HepG2 (cell line): ENCODE data around the gene SPRR2E. TPM values are rescaled to one million over a fixed set of nuclear protein-coding genes. Genes with fewer than 3 reads are reported as not detected.

Source experiments
- ATAC-seq: fragments of 200-7000 bp; cut with Tn5 transposase; 3 replicates; pipeline ENCODE4 v1.9.1; 2020; ENCODE audit warnings: mild to moderate bottlenecking, moderate library complexity
- BruUV-seq: library from RNA; stranded (reverse); fragments of 400-500 nt; replicated peaks from 2 replicates; lab custom pipeline; 2021; lab: Mats Ljungman, UMichigan
- CTCF ChIA-PET: fragments of 300-600 bp; formaldehyde crosslinking; extraction: SDS; loops from one replicate; lab custom pipeline; 2021; ENCODE audit warnings: low total read pairs, inconsistent platforms, low intra/inter-chr PET ratio; lab: Yijun Ruan, JAX
- POLR2A ChIA-PET: fragments of 350-600 bp; sonication (Branson Sonifier 250); formaldehyde crosslinking; loops from one replicate; lab custom pipeline; 2020; ENCODE audit warnings: antibody characterized with exemption, inconsistent platforms; lab: Yijun Ruan, JAX
- DNase-seq: peaks from one replicate; pipeline ENCODE4 v3.0.0-alpha.2; 2015; ENCODE audit warnings: low spot score
- FAIRE-seq: peaks from 3 replicates; lab custom pipeline; 2011; peaks lifted over from hg19 to GRCh38; lab: Jason Lieb, UNC
- H2AFZ ChIP-seq: one replicate; pipeline ENCODE4 v1.6.1; 2011; ENCODE audit warnings: low read length, inconsistent platforms
- H3K27ac ChIP-seq: fragments of 300-600 bp; 3 replicates; pipeline ENCODE4 v1.8.0; 2011; ENCODE audit warnings: mixed run types, mild to moderate bottlenecking, mixed read lengths, low read length, inconsistent platforms; ENCODE audit not compliant: insufficient read depth; ENCODE audit errors: extremely low read length
- H3K27me3 ChIP-seq, 2 experiments: fragments of 200-600 bp in 1 of 2; 2 replicates in 1 of 2; 3 replicates in 1 of 2; pipeline versions ENCODE4 v1.6.0 to v1.8.0; 2011; ENCODE audit warnings: low read length in 2 of 2, mild to moderate bottlenecking in 2 of 2, moderate library complexity in 2 of 2, inconsistent platforms in 1 of 2; ENCODE audit not compliant: insufficient read depth in 2 of 2, control insufficient read depth in 1 of 2
- H3K36me3 ChIP-seq, 2 experiments: fragments of 200-600 bp in 1 of 2; replicated peaks in 1 of 2; 2 replicates in 1 of 2; 3 replicates in 1 of 2; pipeline versions ENCODE4 v1.5.1 to v1.8.0; 2011; ENCODE audit warnings: low read length in 2 of 2, inconsistent platforms in 1 of 2; ENCODE audit not compliant: insufficient read depth in 2 of 2, control insufficient read depth in 1 of 2
- H3K4me1 ChIP-seq: 2 replicates; pipeline ENCODE4 v1.5.1; 2012; ENCODE audit warnings: low read length, inconsistent platforms; ENCODE audit not compliant: insufficient read depth
- H3K4me2 ChIP-seq: 2 replicates; pipeline ENCODE4 v1.6.0; 2011; ENCODE audit warnings: low read depth, low read length, inconsistent platforms
- H3K4me3 ChIP-seq, 3 experiments: fragments of 200-600 bp in 1 of 3; sonication (generic), shearing (Covaris generic) in 1 of 3; replicated peaks in 1 of 3; 2 replicates each; pipeline ENCODE4 v1.5.1; 2011 to 2016; ENCODE audit warnings: low read length in 3 of 3, inconsistent platforms in 2 of 3, low read depth in 2 of 3, mild to moderate bottlenecking in 2 of 3, control low read depth in 1 of 3, mixed read lengths in 1 of 3; ENCODE audit not compliant: insufficient read depth in 1 of 3
- H3K79me2 ChIP-seq: one replicate; pipeline ENCODE4 v1.6.1; 2011; ENCODE audit warnings: low read length, inconsistent platforms; ENCODE audit not compliant: insufficient read depth
- H3K9ac ChIP-seq: 2 replicates; pipeline ENCODE4 v1.6.0; 2011; ENCODE audit warnings: mild to moderate bottlenecking, low read depth, low read length, inconsistent platforms; ENCODE audit not compliant: insufficient read depth
- H3K9me3 ChIP-seq: 2 replicates; pipeline ENCODE4 v1.5.1; 2012; ENCODE audit warnings: mild to moderate bottlenecking, low read length
- H4K20me1 ChIP-seq: 2 replicates; pipeline ENCODE4 v1.6.0; 2011; ENCODE audit warnings: inconsistent platforms, mild to moderate bottlenecking, low read length, moderate library complexity; ENCODE audit not compliant: insufficient read depth
- ATF3 ChIP-seq: sonication (generic); formaldehyde crosslinking; IDR thresholded peaks from 2 replicates; pipeline ENCODE4 v1.4.0; 2020; ENCODE audit warnings: missing genetic modification reagents
- HOMEZ ChIP-seq: IDR thresholded peaks from 2 replicates; pipeline ENCODE4 v1.6.1; 2016; ENCODE audit warnings: low read depth
- NR1H2 ChIP-seq: sonication (generic); formaldehyde crosslinking; IDR thresholded peaks from 2 replicates; pipeline ENCODE4 v1.8.1; 2022; ENCODE audit warnings: low read depth, missing genetic modification reagents, borderline replicate concordance
- PPARG ChIP-seq: conservative IDR thresholded peaks from 2 replicates; pipeline ENCODE4 v1.6.1; 2016; ENCODE audit warnings: missing biosample characterization, missing genetic modification reagents
- TBX3 ChIP-seq: fragments of 450-650 bp; IDR thresholded peaks from 2 replicates; pipeline ENCODE4 v1.6.1; 2017; ENCODE audit warnings: antibody characterized with exemption, mild to moderate bottlenecking, inconsistent platforms, borderline replicate concordance
- ZBTB1 ChIP-seq: sonication (generic); formaldehyde crosslinking; IDR thresholded peaks from 2 replicates; pipeline ENCODE4 v1.4.0; 2020; ENCODE audit warnings: missing genetic modification reagents, borderline replicate concordance
- ZFY ChIP-seq: sonication (generic); formaldehyde crosslinking; IDR thresholded peaks from 2 replicates; pipeline ENCODE4 v1.4.0; 2020; ENCODE audit warnings: missing genetic modification reagents
- ZKSCAN1 ChIP-seq: fragments of 150-350 bp; IDR thresholded peaks from 2 replicates; pipeline ENCODE4 v1.6.1; 2014; ENCODE audit warnings: low read length
- ZKSCAN8 ChIP-seq: IDR thresholded peaks from 2 replicates; pipeline ENCODE4 v1.6.1; 2016; ENCODE audit warnings: borderline replicate concordance, missing genetic modification reagents, missing compliant biosample characterization
- ZNF136 ChIP-seq: sonication (generic); formaldehyde crosslinking; IDR thresholded peaks from 2 replicates; pipeline ENCODE4 v1.8.1; 2022; ENCODE audit warnings: low read depth, mild to moderate bottlenecking, moderate library complexity, missing genetic modification reagents
- ZNF296 ChIP-seq: sonication (generic); formaldehyde crosslinking; conservative IDR thresholded peaks from 2 replicates; pipeline ENCODE4 v1.5.0; 2020; ENCODE audit warnings: mild to moderate bottlenecking, missing genetic modification reagents
- WGBS: methylation state at CpG from one replicate; pipeline ENCODE4 v1.1.6; 2017; ENCODE audit warnings: low lambda C conversion rate; 5-methylcytosine and 5-hydroxymethylcytosine counted together
- in situ Hi-C: cut with HindIII; loops from 2 replicates; pipeline ENCODE4 v1.10.0; 2017; ENCODE audit warnings: low pct_unique_long_range_greater_than_20kb; ENCODE audit not compliant: extremely low pct_ligation_motif_present
- intact Hi-C: fragments of 100-400 bp; cut with micrococcal nuclease; formaldehyde crosslinking; loops from one replicate; pipeline ENCODE4 v1.10.0; 2022; ENCODE audit not compliant: unreplicated experiment
- polyA plus RNA-seq, 8 experiments: library from polyadenylated mRNA; depleted of rRNA in 3 of 8; stranded (reverse) in 7 of 8; unstranded in 1 of 8; fragments of >200 nt; fragmentation: Illumina TruSeq in 4 of 8; extraction: Trizol in 4 of 8; gene quantifications; 2 replicates each; pipeline versions ENCODE4 v1.2.1 to v1.2.3, GENCODE V29; 2011 to 2016; ENCODE audit warnings: low read depth in 4 of 8, missing spikeins in 1 of 8, mixed read lengths in 1 of 8; ENCODE audit not compliant: insufficient read depth in 1 of 8
- total RNA-seq, 5 experiments: library from RNA; depleted of rRNA; stranded (reverse); fragments of >200 nt; fragmentation: Illumina TruSeq; extraction: Trizol; gene quantifications; 2 replicates each; pipeline ENCODE4 v1.2.3, GENCODE V29; 2016; ENCODE audit warnings: low read depth in 1 of 5

The SPRR2E gene
- total and polyA plus RNA-seq, 2 of the 13 experiments (the other 11 are each of a cell fraction or from before 2014, with no cell fraction given), result not detected

GRCh38 chr1:153140484-153140883 lies 46.2 kb upstream of the SPRR2E start:
- in situ Hi-C loops (no loop called here), intact Hi-C loops (no loop called here)
- H3K36me3 ChIP-seq, result no peaks in the 10 kb centered on the region
- BruUV-seq, result no TSS peak
- 7% methylated on average over 3 of the region's 3 CpGs for WGBS
- ChIA-PET CTCF (no interaction called here), POLR2A (no interaction called here)
- no peaks in the 10 kb centered on the region for H3K4me1 ChIP-seq
- H3K27ac ChIP-seq, result no peak overlapping the region
- H3K79me2 ChIP-seq, result no peaks in the 10 kb centered on the region
- no peak overlapping the region for H2AFZ ChIP-seq
- ATAC-seq, result no peak
- DNase-seq, result no peak
- H3K9ac ChIP-seq, result no peak overlapping the region
- no peaks in the 10 kb centered on the region; a peak in 1 of 5 replicates for H3K27me3 ChIP-seq
- TF ChIP-seq ATF3 (CRISPR knock-in tag) (no peak), ZFY (CRISPR knock-in tag) (no peak), ZKSCAN1 (no peak), ZKSCAN8 (CRISPR knock-in tag) (no peak), ZBTB1 (CRISPR knock-in tag) (no peak), ZNF136 (no peak), NR1H2 (CRISPR knock-in tag) (no peak), TBX3 (no peak), PPARG (CRISPR knock-in tag) (no peak), HOMEZ (CRISPR knock-in tag) (no peak), ZNF296 (CRISPR knock-in tag) (no peak)
- H4K20me1 ChIP-seq, result no peaks in the 10 kb centered on the region
- no peak for FAIRE-seq
- H3K4me2 ChIP-seq, result no peak overlapping the region
- no peaks in the 10 kb centered on the region for H3K9me3 ChIP-seq
- H3K4me3 ChIP-seq, result no peak overlapping the region
